Left lung (tissue), 10 donors: ENCODE measurements around the gene PLP1. TPM values are rescaled to one million over a fixed set of nuclear protein-coding genes. Genes with fewer than 3 reads are reported as not detected.

ENCODE experiments used
- ATAC-seq: fragments of 200-7000 bp; cut with Tn5 transposase; one replicate; pipeline ENCODE4 v1.9.1; 2020; ENCODE audit warnings: moderate library complexity
- DNase-seq, 4 donors: peaks; one replicate each; pipeline ENCODE4 v3.0.0-alpha.2; 2013 to 2020
- H3K27ac ChIP-seq, 2 donors: fragments of 200-600 bp; sonication (generic) in 1 of 2; one replicate each; pipeline versions ENCODE4 v1.5.0 to v1.8.0; 2020 to 2021
- H3K27me3 ChIP-seq, 2 donors: fragments of 200-600 bp; sonication (generic) in 1 of 2; one replicate each; pipeline versions ENCODE4 v1.5.0 to v1.8.0; 2020 to 2021
- H3K36me3 ChIP-seq, 2 donors: fragments of 200-600 bp; sonication (generic) in 1 of 2; one replicate each; pipeline versions ENCODE4 v1.5.0 to v1.8.0; 2020 to 2021
- H3K4me1 ChIP-seq, 2 donors: fragments of 200-600 bp; one replicate each; pipeline ENCODE4 v1.8.0; 2021
- H3K4me3 ChIP-seq, 2 donors: fragments of 200-600 bp; sonication (generic) in 1 of 2; one replicate each; pipeline versions ENCODE4 v1.5.0 to v1.8.0; 2020 to 2021; ENCODE audit warnings: mild to moderate bottlenecking in 1 of 2
- H3K9me3 ChIP-seq, 2 donors: fragments of 200-600 bp; sonication (generic) in 1 of 2; one replicate each; pipeline versions ENCODE4 v1.5.0 to v1.8.0; 2020 to 2021
- CTCF ChIP-seq, 2 donors: fragments of 200-600 bp; sonication (generic) in 1 of 2; IDR thresholded peaks; one replicate each; pipeline versions ENCODE4 v1.5.0 to v1.8.0; 2021; ENCODE audit warnings: antibody characterized with exemption in 2 of 2
- intact Hi-C, 2 donors: fragments of 100-400 bp; cut with DNase I; formaldehyde crosslinking; loops; one replicate each; pipeline versions ENCODE4 v1.11.2 to v1.14.2; 2022
- polyA plus RNA-seq, 6 donors: library from polyadenylated mRNA; unstranded; fragments of 120-200 nt; gene quantifications; one replicate each; pipeline ENCODE4 v1.2.1, GENCODE V29; 2013; ENCODE audit not compliant: insufficient read length in 6 of 6
- total RNA-seq, 2 donors: library from RNA; stranded (reverse); fragmentation: NEBNext Ultra II Directional; extraction: Animal tissue kit (Norgen Biotek cat#: 25700); gene quantifications; one replicate each; pipeline ENCODE4 v1.2.1, GENCODE V29; 2021
- donor health status: DM: no; HTN: yes; CAD: no.
- donor health status: DM: no; HTN: no; CAD: no.

PLP1 gene
- total and polyA plus RNA-seq, 8 donors: 0.08 to 22.2 (median 13.1) TPM

- TF ChIP-seq CTCF (IDR thresholded peaks at IDR 0.05): no peak
- DNase-seq (no peak), ATAC-seq (no peak)
- Histone ChIP-seq H3K27ac (no peak overlapping the region), H3K4me3 (no peak overlapping the region), H3K4me1 (no peaks in the 10 kb centered on the region), H3K9me3 (no peaks in the 10 kb centered on the region), H3K36me3 (no peaks in the 10 kb centered on the region), H3K27me3 (peaks cover 0 to 7% of the 10 kb centered on the region in 2 donors)
- intact Hi-C loops: no loop called here
Measured at GRCh38 chrX:103793545-103793940, 16.9 kb downstream of the PLP1 start.

- ATAC-seq: no peak
- H3K4me1 ChIP-seq: no peaks in the 10 kb centered on the region
- TF ChIP-seq CTCF (IDR thresholded peaks at IDR 0.05): no peak
- peaks cover 0 to 7% of the 10 kb centered on the region in 2 donors for H3K27me3 ChIP-seq
- H3K36me3 ChIP-seq: no peaks in the 10 kb centered on the region
- H3K27ac ChIP-seq: no peak overlapping the region
- H3K4me3 ChIP-seq: no peak overlapping the region
- no peak for DNase-seq
- H3K9me3 ChIP-seq: no peaks in the 10 kb centered on the region
- intact Hi-C loops: no loop called here
Measured at GRCh38 chrX:103794119-103794518, 17.5 kb downstream of the PLP1 start.

DNA sequence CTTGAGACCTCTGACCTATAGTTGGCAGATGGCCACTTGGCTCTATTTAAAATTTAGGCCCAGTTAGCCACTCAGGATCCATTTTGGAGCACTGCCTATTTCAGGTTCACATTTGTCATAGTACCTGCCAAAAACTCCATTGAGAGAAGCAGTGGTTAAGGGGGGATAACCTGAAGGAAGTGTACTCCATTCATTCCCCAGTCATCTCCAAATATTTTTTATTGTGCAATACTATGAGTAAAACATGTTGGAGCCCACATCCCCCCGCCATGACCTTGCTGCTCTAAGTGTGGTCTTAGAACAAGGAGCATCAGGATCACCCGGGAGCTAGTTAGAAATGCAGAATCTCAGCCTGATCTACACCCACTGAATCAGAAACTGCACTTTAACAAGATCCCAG lies 21.1 kb downstream of the PLP1 start:
- Histone ChIP-seq H3K9me3 (no peaks in the 10 kb centered on the region), H3K4me3 (no peak overlapping the region), H3K27ac (no peak overlapping the region), H3K36me3 (no peaks in the 10 kb centered on the region), H3K27me3 (no peaks in the 10 kb centered on the region), H3K4me1 (no peaks in the 10 kb centered on the region)
- intact Hi-C loops: no loop called here
- DNase-seq: no peak
- no peak for TF ChIP-seq CTCF (IDR thresholded peaks at IDR 0.05)
- no peak for ATAC-seq

- TF ChIP-seq CTCF (IDR thresholded peaks at IDR 0.05): no peak
- H3K4me3 ChIP-seq: no peak overlapping the region
- intact Hi-C loops: no loop called here
- no peaks in the 10 kb centered on the region for H3K36me3 ChIP-seq
- H3K27ac ChIP-seq: no peak overlapping the region
- no peaks in the 10 kb centered on the region for H3K4me1 ChIP-seq
- H3K27me3 ChIP-seq: no peaks in the 10 kb centered on the region
- H3K9me3 ChIP-seq: no peaks in the 10 kb centered on the region
- DNase-seq (no peak), ATAC-seq (no peak)
Measured at GRCh38 chrX:103800318-103800717, 23.7 kb downstream of the PLP1 start.

DNA sequence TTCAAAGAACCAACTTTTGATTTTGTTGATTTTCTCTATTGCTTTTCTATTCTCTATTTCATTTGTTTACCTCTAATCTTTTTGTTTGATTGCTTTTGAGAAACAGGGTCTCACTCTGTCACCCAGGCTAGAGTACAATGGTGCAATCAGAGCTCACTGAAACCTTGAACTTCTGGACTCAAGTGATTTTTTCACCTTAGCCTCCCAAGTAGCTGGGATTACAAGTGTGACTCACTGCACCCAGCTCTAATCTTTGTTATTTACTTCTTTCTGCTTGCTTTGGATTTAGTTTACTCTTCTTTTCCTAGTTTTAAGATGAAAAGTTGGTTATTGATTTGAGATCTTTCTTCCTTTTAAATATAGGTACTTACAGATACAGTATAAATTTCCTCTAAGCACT lies 29.2 kb downstream of the PLP1 start:
- DNase-seq (no peak), ATAC-seq (no peak)
- intact Hi-C loops: no loop called here
- Histone ChIP-seq H3K4me1 (no peaks in the 10 kb centered on the region), H3K9me3 (no peaks in the 10 kb centered on the region), H3K27me3 (no peaks in the 10 kb centered on the region), H3K27ac (no peak overlapping the region), H3K4me3 (no peak overlapping the region), H3K36me3 (no peaks in the 10 kb centered on the region)
- no peak for TF ChIP-seq CTCF (IDR thresholded peaks at IDR 0.05)
